GM18508 (cell line): ENCODE results near the gene FOXN1.
"Not testable (repeated sequence)": the region's sequence is repeated elsewhere in the genome, so short reads cannot be mapped to it uniquely, and the experiment has no call there.

Source experiments
- ATAC-seq: cut with Tn5 transposase; IDR thresholded peaks from one replicate; pipeline ENCODE4 v1.9.1; 2021; ENCODE audit warnings: moderate number of reproducible peaks; ENCODE audit not compliant: insufficient read depth, unreplicated experiment

Gene FOXN1

DNA sequence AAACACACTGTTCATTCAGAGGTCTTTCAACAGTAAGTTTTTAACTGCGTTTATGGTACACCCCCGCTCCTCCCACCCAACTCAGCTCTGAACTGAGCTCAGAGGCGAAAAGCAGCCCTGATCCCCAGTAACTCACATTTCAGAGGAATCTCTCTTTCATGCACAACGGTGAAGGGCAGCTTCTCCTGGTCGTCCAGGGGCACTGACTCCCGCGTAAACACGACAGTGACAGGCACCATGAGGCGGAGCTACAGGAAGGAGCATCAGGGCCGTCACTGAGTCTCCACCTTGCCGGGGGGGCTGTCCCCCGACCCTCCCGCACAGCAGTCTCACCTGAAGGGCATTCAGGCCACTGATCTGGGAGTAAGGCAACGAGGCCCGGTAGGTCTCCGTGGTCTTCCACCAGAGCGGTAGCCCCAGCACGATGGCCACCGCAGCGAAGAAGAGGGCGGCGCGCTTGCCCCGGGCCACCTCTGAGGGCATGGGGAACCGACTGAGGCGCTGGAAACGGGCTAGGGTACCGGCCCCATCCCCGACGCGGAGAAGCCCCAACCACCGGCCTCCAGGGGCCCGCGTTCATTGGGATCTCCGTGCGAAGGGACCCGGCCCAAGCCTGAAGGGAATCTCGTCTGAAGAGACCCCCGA, 64.7 kb downstream of the FOXN1 start:
- ATAC-seq: no peak

GRCh38 chr17:28571361-28572122, 65.4 kb downstream of the FOXN1 start, which contains the start of gene PIGS:
Gene PIGS (minus strand): TSS chr17:28571524. CDS start chr17:28571496, 28 bp downstream.
- no peak for ATAC-seq

DNA sequence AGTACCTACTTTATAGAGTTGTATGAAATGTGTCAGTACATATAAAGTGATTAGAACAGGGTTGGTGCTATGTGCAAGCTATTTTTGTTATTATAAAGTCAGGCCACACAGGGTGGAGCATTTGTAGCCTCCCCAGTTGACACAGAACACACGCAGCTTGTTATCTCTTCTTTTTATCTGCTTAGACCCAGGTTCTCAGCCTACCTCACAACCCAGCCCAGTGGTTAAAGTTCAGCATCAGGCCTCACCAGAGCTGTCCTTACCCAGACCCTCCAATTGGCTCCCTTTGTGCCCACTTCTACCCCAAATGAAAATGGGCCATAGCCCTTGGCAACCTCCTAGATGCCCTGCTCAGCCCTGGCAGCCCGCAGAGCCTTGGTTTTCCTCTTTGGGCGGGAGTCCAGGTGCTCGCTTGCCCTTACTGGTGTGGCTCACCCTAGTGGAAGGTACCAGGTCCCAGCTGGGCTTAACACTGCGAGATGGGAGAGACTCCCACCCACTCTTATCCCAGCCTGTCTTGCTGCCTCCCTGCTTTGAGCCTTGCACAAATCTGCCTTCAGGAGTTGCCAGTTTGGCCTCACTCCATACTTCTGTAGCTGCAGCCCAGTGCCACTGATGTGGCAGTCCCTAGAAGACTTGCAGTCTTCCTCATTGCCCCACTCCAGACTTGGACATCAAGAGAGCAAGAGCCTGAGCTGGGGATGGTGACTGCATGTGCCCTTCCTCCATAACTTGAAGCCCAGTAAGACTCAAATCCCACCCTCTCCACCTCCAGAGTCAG, 66.3 kb downstream of the FOXN1 start:
- ATAC-seq: no peak

DNA sequence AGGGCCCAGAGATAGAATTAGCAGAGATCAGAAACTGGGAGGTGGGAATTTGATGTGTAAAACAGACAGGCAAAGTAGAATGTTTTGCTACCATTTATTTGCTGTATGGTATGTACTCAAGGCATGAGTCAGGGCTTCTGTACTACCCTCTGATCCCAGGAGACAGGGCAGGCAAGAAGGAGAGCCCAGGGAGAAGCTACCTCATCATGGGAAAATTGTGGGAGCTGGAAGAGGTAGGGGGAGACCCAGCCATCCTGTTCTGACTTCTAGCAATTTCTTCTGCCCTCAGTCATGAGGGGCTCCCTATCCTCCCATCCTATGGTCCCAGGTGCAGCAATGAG, 66.9 kb downstream of the FOXN1 start:
- no peak for ATAC-seq

DNA sequence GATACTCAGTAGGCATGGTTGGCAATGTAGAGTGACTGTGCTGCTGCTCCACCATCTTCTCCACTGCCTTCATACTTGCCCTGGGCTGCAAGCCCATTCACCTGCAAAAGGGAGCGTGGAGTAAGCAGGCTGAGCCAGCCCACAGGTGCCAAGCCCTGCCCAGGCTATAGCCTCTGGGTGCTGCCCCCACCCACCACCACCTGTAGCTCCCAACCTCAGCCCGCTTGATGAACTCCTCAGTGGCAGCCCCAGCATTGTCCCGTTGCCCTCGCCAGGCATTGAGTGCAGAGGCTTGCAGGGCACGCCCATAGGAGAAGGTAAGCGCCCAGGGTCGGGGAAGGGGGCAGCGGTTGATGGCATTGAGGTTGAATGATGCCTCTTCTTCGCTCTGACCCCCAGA, 67.4 kb downstream of the FOXN1 start:
- ATAC-seq: no peak

- ATAC-seq: no peak
Measured at GRCh38 chr17:28573966-28574480, 67.9 kb downstream of the FOXN1 start.

DNA sequence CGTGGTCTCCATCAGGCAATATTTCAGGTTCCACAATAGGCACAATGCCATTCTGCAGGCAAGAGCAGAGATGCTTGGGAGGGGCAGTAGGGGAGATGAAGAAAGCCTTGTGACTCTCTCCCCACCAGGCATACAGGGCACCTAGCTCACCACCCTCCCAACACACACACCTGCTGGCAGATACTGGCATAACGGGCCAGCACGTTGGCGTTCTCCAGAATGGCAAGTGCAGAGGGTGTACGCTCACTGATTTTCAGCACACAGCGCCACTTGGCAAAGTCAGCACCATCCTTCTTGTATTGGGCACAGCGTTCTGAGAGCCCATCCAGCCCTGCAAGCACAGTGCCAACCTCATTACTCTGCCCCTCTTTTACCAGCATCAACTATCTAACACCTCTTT, 68.4 kb downstream of the FOXN1 start:
- no peak for ATAC-seq

- ATAC-seq: no peak
Measured at GRCh38 chr17:28575126-28575795, 69.1 kb downstream of the FOXN1 start.

GRCh38 chr17:28576016-28576415, 69.9 kb downstream of the FOXN1 start:
- not testable (repeated sequence) for ATAC-seq

- peak; percentile 42 for ATAC-seq
Measured at GRCh38 chr17:28576758-28577465, 70.8 kb downstream of the FOXN1 start, which contains the start of gene ALDOC. Gene ALDOC (minus strand): TSS chr17:28576895. CDS start chr17:28575532, 1,363 bp downstream.

DNA sequence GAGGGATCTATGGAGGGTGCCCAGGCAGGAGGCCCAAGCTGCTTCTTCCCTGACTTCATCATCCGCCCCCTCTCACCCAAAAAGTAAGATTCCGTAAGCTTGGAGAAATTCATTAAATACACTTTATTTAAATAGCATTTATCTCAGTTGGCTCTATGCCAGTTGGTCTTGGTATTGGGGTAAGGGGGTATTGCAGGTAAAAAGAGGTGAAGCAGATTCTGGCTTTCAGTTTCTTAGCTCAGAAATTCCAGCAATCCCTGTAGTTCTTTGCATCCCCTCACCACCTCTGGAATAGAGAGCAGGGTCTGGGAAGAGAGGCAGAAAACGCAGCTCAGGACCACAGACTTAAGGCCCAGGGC, 71.3 kb downstream of the FOXN1 start:
- ATAC-seq: no peak

GRCh38 chr17:28578246-28579195, 72.4 kb downstream of the FOXN1 start:
- no peak for ATAC-seq

GRCh38 chr17:28579526-28579925, 73.4 kb downstream of the FOXN1 start:
- ATAC-seq: no peak

GRCh38 chr17:28580959-28581358, 74.8 kb downstream of the FOXN1 start:
- ATAC-seq: no peak

DNA sequence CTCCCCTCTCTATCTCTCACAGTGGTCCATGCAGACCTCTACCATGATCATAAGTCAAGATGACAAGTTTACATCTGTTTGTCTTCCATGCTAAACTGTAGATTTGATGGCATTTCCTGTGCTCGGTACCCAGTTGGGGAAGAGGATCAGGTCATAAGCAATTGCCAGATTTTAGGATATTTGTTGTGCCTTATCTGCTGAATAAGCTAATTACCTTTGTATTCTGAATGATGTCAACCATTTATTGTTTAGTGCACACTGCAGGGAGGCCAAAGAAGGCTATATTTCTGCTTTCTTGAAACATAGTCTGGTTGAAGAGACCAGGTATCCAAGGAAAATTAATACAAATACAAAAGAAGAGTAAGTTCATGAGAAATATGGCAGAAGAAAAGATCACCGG, 76.4 kb downstream of the FOXN1 start:
- ATAC-seq: no peak

GRCh38 chr17:28584434-28584833, 78.3 kb downstream of the FOXN1 start:
- ATAC-seq: no peak

- no peak for ATAC-seq
Measured at GRCh38 chr17:28585851-28586250, 79.7 kb downstream of the FOXN1 start.
